BE2C (cell line): ENCODE data around the gene DEPDC5.
"Not testable (repeated sequence)": the region's sequence is repeated elsewhere in the genome, so short reads cannot be mapped to it uniquely, and the experiment has no call there.

Source experiments
- DNase-seq: peaks from one replicate; pipeline ENCODE4 v3.0.0-alpha.2; 2020
- H3K27me3 ChIP-seq: fragments of 250-450 bp; sonication (Bioruptor Pico); 2 replicates; pipeline ENCODE4 v1.5.1; 2020; ENCODE audit warnings: mild to moderate bottlenecking
- H3K36me3 ChIP-seq: fragments of 250-450 bp; sonication (Bioruptor Pico); 2 replicates; pipeline ENCODE4 v1.5.1; 2020; ENCODE audit warnings: mild to moderate bottlenecking
- H3K4me1 ChIP-seq: fragments of 250-450 bp; sonication (Bioruptor Pico); 2 replicates; pipeline ENCODE4 v1.5.1; 2020
- H3K4me3 ChIP-seq: 2 replicates; pipeline ENCODE4 v1.5.1; 2011; ENCODE audit warnings: low read depth, low read length
- H3K9me3 ChIP-seq: fragments of 250-450 bp; sonication (Bioruptor Pico); 2 replicates; pipeline ENCODE4 v1.5.1; 2020
- TF ChIP-seq, protein P1 (sequence below): IDR thresholded peaks from 2 replicates; pipeline ENCODE4 v1.5.1; 2012; ENCODE audit warnings: mild to moderate bottlenecking, low read depth, low read length

The DEPDC5 gene

GRCh38 chr22:31752096-31752847, 1.5 kb upstream of the DEPDC5 start:
- DNase-seq: peak; percentile 8
- Histone ChIP-seq H3K9me3 (no peaks in the 10 kb centered on the region), H3K4me3 (peak overlapping the region; percentile 86), H3K27me3 (no peaks in the 10 kb centered on the region), H3K4me1 (peaks cover 9% of the 10 kb centered on the region), H3K36me3 (no peaks in the 10 kb centered on the region)
- TF ChIP-seq, protein P1, sequence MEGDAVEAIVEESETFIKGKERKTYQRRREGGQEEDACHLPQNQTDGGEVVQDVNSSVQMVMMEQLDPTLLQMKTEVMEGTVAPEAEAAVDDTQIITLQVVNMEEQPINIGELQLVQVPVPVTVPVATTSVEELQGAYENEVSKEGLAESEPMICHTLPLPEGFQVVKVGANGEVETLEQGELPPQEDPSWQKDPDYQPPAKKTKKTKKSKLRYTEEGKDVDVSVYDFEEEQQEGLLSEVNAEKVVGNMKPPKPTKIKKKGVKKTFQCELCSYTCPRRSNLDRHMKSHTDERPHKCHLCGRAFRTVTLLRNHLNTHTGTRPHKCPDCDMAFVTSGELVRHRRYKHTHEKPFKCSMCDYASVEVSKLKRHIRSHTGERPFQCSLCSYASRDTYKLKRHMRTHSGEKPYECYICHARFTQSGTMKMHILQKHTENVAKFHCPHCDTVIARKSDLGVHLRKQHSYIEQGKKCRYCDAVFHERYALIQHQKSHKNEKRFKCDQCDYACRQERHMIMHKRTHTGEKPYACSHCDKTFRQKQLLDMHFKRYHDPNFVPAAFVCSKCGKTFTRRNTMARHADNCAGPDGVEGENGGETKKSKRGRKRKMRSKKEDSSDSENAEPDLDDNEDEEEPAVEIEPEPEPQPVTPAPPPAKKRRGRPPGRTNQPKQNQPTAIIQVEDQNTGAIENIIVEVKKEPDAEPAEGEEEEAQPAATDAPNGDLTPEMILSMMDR: no peak

- Histone ChIP-seq H3K4me3 (peak overlapping the region; percentile 86), H3K36me3 (no peaks in the 10 kb centered on the region), H3K9me3 (no peaks in the 10 kb centered on the region), H3K4me1 (peaks cover 9% of the 10 kb centered on the region), H3K27me3 (no peaks in the 10 kb centered on the region)
- TF ChIP-seq, protein P1: no peak
- peak; percentile 85 for DNase-seq
Observed at GRCh38 chr22:31753005-31753633, 700 bp upstream of the DEPDC5 start.

DNA sequence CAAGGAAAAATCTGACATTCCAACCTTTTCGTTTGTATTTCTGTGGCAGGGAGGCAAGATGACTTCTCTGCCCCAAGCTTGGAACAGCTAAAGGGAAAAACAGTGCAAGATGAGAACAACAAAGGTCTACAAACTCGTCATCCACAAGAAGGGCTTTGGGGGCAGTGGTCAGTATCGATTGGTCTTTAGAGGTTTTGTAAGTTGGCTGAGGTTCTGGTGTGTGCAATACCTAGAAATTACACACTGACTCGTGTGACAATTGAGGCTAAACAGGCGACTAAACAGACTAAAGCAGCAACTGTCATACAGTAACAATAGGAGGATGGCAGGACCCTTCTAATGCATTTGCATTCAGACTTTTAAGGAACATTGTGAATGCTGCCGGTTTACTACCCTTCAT, 994 bp downstream of the DEPDC5 start:
- no peaks in the 10 kb centered on the region for H3K27me3 ChIP-seq
- peaks cover 4% of the 10 kb centered on the region; the same call in 1 of the 2 replicates for H3K36me3 ChIP-seq
- DNase-seq: no peak
- peaks cover 9% of the 10 kb centered on the region for H3K4me1 ChIP-seq
- TF ChIP-seq, protein P1: no peak
- H3K9me3 ChIP-seq: no peaks in the 10 kb centered on the region
- peak overlapping the region; percentile 86 for H3K4me3 ChIP-seq

GRCh38 chr22:31757265-31757664, 3.4 kb downstream of the DEPDC5 start:
- TF ChIP-seq, protein P1: no peak
- no peak for DNase-seq
- peaks cover 4% of the 10 kb centered on the region for H3K4me1 ChIP-seq
- no peak overlapping the region for H3K4me3 ChIP-seq
- no peaks in the 10 kb centered on the region for H3K27me3 ChIP-seq
- peaks cover 8% of the 10 kb centered on the region for H3K36me3 ChIP-seq
- H3K9me3 ChIP-seq: no peaks in the 10 kb centered on the region

DNA sequence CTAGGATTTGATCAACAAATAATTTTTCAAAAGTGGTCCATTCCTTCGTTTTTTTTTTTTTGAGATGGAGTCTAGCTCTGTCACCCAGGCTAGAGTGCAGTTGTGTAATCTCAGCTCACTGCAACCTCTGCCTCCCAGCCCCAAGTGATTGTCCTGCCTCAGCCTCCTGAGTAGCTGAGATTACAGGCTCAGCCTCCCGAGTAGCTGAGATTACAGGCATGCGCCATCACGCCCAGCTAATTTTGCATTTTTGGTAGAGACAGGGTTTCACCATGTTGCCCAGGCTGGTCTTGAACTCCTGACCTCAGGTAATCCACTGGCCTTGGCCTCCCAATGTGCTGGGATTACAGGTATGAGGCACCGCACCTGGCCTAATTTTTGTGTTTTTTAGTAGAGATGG, 5.0 kb downstream of the DEPDC5 start:
- H3K4me3 ChIP-seq, H3K9me3 ChIP-seq, H3K4me1 ChIP-seq, DNase-seq, H3K36me3 ChIP-seq, H3K27me3 ChIP-seq: not testable (repeated sequence)

DNA sequence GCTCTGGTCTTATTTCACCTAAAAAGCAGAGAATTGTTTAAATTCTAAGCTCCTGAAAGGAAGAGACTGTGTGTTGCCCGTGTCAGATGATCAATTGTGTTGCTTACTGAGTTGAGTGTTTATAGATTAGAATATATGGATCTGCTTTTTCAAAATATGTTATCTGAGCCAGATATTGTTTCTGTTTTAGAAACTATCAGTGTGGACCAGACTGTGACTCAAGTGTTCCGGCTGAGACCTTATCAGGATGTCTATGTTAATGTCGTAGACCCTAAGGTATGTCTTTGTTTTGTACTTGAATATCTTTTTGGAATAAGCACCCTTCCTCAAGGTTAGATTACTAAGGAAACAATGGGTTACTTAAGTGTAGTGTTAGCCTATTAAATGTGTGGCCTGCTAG, 11.0 kb downstream of the DEPDC5 start:
- DNase-seq: no peak
- TF ChIP-seq, protein P1: no peak
- Histone ChIP-seq H3K27me3 (no peaks in the 10 kb centered on the region), H3K36me3 (peaks cover 27% of the 10 kb centered on the region), H3K9me3 (no peaks in the 10 kb centered on the region), H3K4me1 (no peaks in the 10 kb centered on the region), H3K4me3 (no peak overlapping the region)
